Hepatocyte (in vitro differentiated cells): ENCODE data around the gene SORCS2. TPM values are rescaled to one million over a fixed set of nuclear protein-coding genes. Genes with fewer than 3 reads are reported as not detected.

Experiments used
- DNase-seq: peaks from one replicate; pipeline ENCODE4 v3.0.0-alpha.2; 2016; ENCODE audit warnings: low spot score
- H2AFZ ChIP-seq: fragments of 200-600 bp; sonication (generic); 2 replicates; pipeline ENCODE4 v1.6.0; 2016; ENCODE audit warnings: antibody characterized with exemption, mild to moderate bottlenecking
- H3K27ac ChIP-seq: fragments of 200-600 bp; sonication (generic); 2 replicates; pipeline ENCODE4 v1.5.1; 2016; ENCODE audit warnings: mild to moderate bottlenecking
- H3K27me3 ChIP-seq: fragments of 200-600 bp; sonication (generic); 2 replicates; pipeline ENCODE4 v1.6.1; 2016
- H3K36me3 ChIP-seq: fragments of 200-600 bp; sonication (generic); replicated peaks from 2 replicates; pipeline ENCODE4 v1.5.1; 2016; ENCODE audit warnings: low read depth; ENCODE audit not compliant: insufficient read depth
- H3K4me1 ChIP-seq: fragments of 200-600 bp; sonication (generic); 2 replicates; pipeline ENCODE4 v1.5.1; 2016; ENCODE audit warnings: mild to moderate bottlenecking, moderate library complexity; ENCODE audit not compliant: insufficient read depth
- H3K4me2 ChIP-seq: fragments of 200-600 bp; sonication (generic); 2 replicates; pipeline ENCODE4 v1.6.0; 2016
- H3K4me3 ChIP-seq: fragments of 200-600 bp; sonication (generic); 2 replicates; pipeline ENCODE4 v1.5.1; 2016; ENCODE audit warnings: mild to moderate bottlenecking
- H3K79me2 ChIP-seq: fragments of 200-600 bp; sonication (generic); 2 replicates; pipeline ENCODE4 v1.6.0; 2017; ENCODE audit warnings: mild to moderate bottlenecking
- H3K9me2 ChIP-seq: fragments of 200-600 bp; sonication (generic); replicated peaks from 2 replicates; pipeline ENCODE4 v1.6.0; 2017; ENCODE audit warnings: mild to moderate bottlenecking; ENCODE audit not compliant: insufficient read depth
- H3K9me3 ChIP-seq: fragments of 200-600 bp; sonication (generic); 2 replicates; pipeline ENCODE4 v1.5.1; 2016; ENCODE audit warnings: low read depth, mild to moderate bottlenecking
- H4K20me1 ChIP-seq: fragments of 200-600 bp; sonication (generic); 2 replicates; pipeline ENCODE4 v1.6.0; 2016; ENCODE audit warnings: mild to moderate bottlenecking; ENCODE audit not compliant: insufficient read depth, poor library complexity, severe bottlenecking
- EZH2 ChIP-seq: fragments of 200-600 bp; sonication (generic); IDR thresholded peaks from 2 replicates; pipeline ENCODE4 v1.6.1; 2016; ENCODE audit warnings: antibody characterized with exemption, mild to moderate bottlenecking, borderline replicate concordance
- EZH2phosphoT487 ChIP-seq: fragments of 200-600 bp; sonication (generic); IDR thresholded peaks from one replicate; pipeline ENCODE4 v1.6.1; 2018; ENCODE audit warnings: antibody characterized with exemption, mild to moderate bottlenecking, low read depth, moderate library complexity; ENCODE audit not compliant: unreplicated experiment, severe bottlenecking
- WGBS: methylation state at CpG from one replicate; pipeline ENCODE4 v1.1.6; 2016; ENCODE audit warnings: low lambda C conversion rate; ENCODE audit errors: missing lambda C conversion rate; 5-methylcytosine and 5-hydroxymethylcytosine counted together
- polyA plus RNA-seq: library from polyadenylated mRNA; unstranded; fragments of >200 nt; fragmentation: Nextera tagmentation; extraction: Ambion mirVana; gene quantifications from 2 replicates; pipeline ENCODE4 v1.2.1, GENCODE V29; 2016
- total RNA-seq: library from RNA; depleted of rRNA; stranded (reverse); fragments of >200 nt; gene quantifications from 2 replicates; pipeline ENCODE4 v1.2.3, GENCODE V29; 2014
- TF ChIP-seq, protein P1 (sequence below): fragments of 200-600 bp; sonication (generic); IDR thresholded peaks from 2 replicates; pipeline ENCODE4 v1.5.1; 2016; ENCODE audit warnings: antibody characterized with exemption, mild to moderate bottlenecking; ENCODE audit not compliant: poor library complexity

The SORCS2 gene
- total and polyA plus RNA-seq, 2 experiments from 2014 or later, result 1.6 to 4.8 TPM

DNA sequence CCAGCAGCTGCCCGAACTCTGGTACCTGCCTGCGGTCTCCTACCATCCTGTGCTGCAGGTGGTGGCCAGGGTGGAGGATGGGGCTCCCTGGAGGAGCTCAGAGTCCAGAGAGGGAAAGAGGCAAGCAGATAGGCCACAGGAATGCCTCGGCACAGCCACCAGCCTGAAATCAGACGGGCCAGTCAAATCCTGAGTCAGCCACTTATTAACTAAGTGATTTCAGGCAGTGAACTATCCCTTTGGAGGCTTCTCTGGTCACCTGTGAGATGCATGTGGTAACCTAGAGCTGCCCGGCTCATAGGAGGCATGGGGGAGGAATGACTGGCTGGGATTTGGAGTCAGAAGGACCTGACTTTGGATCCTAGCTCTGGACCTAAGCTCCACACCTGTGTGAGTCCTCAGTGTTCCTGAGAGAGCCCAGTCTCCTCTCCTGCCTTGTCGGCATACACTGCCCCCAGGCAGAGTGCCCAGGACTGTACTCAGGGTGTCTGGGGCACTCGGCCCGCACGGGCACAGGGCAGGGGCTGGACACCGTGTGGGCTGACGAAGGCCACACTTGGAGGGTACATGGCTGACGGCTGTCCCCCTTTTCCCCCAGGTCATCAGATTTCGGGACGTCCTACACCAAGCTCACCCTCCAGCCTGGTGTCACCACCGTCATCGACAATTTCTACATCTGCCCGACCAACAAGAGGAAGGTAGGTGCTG, 338.7 kb downstream of the SORCS2 start:
- H3K9me2 ChIP-seq, result no peaks in the 10 kb centered on the region
- DNase-seq, result no peak

DNA sequence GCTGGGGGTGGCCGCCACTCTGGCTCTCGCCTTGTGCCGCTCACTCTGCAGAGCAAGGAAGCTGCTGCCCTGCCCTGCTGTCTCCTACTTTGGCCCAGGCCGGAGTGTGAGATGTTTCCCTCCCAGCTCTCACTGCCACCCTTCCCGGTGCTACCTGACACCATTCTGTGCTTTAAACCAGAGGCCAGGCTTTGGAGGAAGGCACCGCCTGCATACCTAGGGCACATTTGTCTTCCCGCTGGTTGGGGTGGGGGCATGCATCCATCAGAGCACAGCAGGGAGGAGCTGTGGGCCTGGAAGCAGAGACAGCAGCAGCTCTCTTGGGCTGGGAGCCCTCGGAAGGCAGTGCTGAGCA, 339.3 kb downstream of the SORCS2 start:
- H3K27ac ChIP-seq, result no peak overlapping the region
- no peaks in the 10 kb centered on the region for H3K79me2 ChIP-seq
- no peak overlapping the region for H2AFZ ChIP-seq
- no peak overlapping the region for H3K4me2 ChIP-seq
- no peaks in the 10 kb centered on the region for H3K36me3 ChIP-seq
- no peaks in the 10 kb centered on the region for H3K4me1 ChIP-seq
- TF ChIP-seq EZH2, result no peak
- TF ChIP-seq, protein P1, sequence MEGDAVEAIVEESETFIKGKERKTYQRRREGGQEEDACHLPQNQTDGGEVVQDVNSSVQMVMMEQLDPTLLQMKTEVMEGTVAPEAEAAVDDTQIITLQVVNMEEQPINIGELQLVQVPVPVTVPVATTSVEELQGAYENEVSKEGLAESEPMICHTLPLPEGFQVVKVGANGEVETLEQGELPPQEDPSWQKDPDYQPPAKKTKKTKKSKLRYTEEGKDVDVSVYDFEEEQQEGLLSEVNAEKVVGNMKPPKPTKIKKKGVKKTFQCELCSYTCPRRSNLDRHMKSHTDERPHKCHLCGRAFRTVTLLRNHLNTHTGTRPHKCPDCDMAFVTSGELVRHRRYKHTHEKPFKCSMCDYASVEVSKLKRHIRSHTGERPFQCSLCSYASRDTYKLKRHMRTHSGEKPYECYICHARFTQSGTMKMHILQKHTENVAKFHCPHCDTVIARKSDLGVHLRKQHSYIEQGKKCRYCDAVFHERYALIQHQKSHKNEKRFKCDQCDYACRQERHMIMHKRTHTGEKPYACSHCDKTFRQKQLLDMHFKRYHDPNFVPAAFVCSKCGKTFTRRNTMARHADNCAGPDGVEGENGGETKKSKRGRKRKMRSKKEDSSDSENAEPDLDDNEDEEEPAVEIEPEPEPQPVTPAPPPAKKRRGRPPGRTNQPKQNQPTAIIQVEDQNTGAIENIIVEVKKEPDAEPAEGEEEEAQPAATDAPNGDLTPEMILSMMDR, result no peak
- TF ChIP-seq EZH2phosphoT487, result no peak
- no peak overlapping the region for H3K4me3 ChIP-seq
- 68% methylated on average over 8 of the region's 8 CpGs for WGBS
- H3K9me3 ChIP-seq, result no peaks in the 10 kb centered on the region
- H4K20me1 ChIP-seq, result no peaks in the 10 kb centered on the region
- H3K27me3 ChIP-seq, result no peaks in the 10 kb centered on the region
- DNase-seq, result no peak
- no peaks in the 10 kb centered on the region for H3K9me2 ChIP-seq

More for the DNA sequence above, 338.7 kb downstream of the SORCS2 start:
- TF ChIP-seq EZH2, result no peak
- no peak for TF ChIP-seq EZH2phosphoT487
- TF ChIP-seq, protein P1, result no peak
- H3K4me1 ChIP-seq, result no peaks in the 10 kb centered on the region
- no peak overlapping the region for H3K4me3 ChIP-seq
- H3K4me2 ChIP-seq, result no peak overlapping the region
- H3K9me3 ChIP-seq, result no peaks in the 10 kb centered on the region
- no peaks in the 10 kb centered on the region for H3K27me3 ChIP-seq
- no peaks in the 10 kb centered on the region for H3K36me3 ChIP-seq
- no peaks in the 10 kb centered on the region for H4K20me1 ChIP-seq
- H3K27ac ChIP-seq, result no peak overlapping the region
- no peaks in the 10 kb centered on the region for H3K79me2 ChIP-seq
- no peak overlapping the region for H2AFZ ChIP-seq
- 89% methylated on average over 17 of the region's 17 CpGs for WGBS

DNA sequence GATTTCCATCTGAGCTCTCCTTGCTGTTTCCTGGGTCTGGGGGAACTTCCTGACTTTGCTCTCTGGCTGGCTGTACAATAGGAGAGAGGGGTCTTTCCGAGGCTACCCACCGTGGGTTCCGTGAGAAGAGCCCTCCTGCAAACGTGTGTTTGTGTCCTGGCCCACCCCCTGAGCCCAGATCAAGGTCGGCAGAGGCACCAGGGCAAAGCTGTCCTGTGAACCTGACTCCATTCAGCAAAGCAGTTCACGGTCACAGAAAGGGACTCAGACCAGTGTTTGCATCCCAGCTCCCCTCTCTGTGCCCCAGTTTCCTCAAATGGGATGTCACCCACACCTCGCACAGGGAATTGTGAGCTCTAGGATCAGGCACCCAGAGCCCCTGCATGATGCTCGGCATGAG, 339.7 kb downstream of the SORCS2 start:
- TF ChIP-seq, protein P1, result no peak
- TF ChIP-seq EZH2phosphoT487 (no peak), EZH2 (no peak)
- Histone ChIP-seq H2AFZ (no peak overlapping the region), H3K27ac (no peak overlapping the region), H3K9me2 (no peaks in the 10 kb centered on the region), H3K27me3 (no peaks in the 10 kb centered on the region), H3K4me3 (no peak overlapping the region), H3K4me1 (no peaks in the 10 kb centered on the region), H3K36me3 (no peaks in the 10 kb centered on the region), H3K9me3 (no peaks in the 10 kb centered on the region), H3K4me2 (no peak overlapping the region), H3K79me2 (no peaks in the 10 kb centered on the region), H4K20me1 (no peaks in the 10 kb centered on the region)
- no peak for DNase-seq
- WGBS, result 82% methylated on average over 8 of the region's 8 CpGs
